NCI-H2196 (cell line): ENCODE measurements around the gene TUSC7.

Source experiments
- DNase-seq: peaks from one replicate; lab custom pipeline; 2025; ENCODE audit not compliant: unreplicated experiment; lab: John Stamatoyannopoulos, UW

The TUSC7 gene

DNA sequence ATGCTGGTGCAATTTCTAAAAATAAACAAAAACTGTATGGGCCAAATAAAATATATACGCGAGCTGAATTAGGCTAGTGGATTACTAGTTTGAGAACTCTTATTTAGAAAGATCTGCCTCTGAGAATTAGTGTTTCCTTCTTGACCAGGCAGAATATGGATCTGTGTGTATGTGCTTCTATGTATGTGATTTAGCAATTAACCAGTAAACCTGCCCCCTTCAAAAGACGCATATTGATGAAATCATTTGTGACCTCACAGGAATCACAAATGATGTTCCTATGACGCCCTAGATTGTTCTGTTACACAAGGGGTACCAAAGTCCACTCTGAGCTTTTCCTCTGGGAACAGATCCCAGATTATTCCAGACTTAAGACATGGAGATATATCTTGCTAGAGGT, at the start of gene TUSC7:
TUSC7 (plus strand) TSS at position 301 of the 400 bp plus-strand sequence.
- DNase-seq: no peak

DNA sequence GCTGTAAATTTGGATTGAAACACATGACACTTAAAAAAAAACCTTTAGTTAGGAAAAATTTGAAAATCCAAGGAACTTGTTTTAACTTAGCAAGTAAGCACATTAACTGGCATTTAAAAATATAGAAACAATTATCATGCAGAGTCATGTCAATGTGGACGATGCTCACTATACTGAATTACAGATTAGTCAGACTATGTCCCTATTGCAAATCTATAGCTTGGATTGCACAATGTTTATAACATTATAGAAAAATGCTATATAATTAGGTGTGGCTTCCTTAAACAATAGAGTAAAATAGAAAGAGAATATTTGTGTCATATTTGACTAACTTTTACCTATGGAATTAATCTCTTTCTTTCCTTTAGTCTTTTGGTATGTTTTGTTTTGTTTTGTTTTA, 48.4 kb upstream of the TUSC7 start:
- no peak for DNase-seq

DNA sequence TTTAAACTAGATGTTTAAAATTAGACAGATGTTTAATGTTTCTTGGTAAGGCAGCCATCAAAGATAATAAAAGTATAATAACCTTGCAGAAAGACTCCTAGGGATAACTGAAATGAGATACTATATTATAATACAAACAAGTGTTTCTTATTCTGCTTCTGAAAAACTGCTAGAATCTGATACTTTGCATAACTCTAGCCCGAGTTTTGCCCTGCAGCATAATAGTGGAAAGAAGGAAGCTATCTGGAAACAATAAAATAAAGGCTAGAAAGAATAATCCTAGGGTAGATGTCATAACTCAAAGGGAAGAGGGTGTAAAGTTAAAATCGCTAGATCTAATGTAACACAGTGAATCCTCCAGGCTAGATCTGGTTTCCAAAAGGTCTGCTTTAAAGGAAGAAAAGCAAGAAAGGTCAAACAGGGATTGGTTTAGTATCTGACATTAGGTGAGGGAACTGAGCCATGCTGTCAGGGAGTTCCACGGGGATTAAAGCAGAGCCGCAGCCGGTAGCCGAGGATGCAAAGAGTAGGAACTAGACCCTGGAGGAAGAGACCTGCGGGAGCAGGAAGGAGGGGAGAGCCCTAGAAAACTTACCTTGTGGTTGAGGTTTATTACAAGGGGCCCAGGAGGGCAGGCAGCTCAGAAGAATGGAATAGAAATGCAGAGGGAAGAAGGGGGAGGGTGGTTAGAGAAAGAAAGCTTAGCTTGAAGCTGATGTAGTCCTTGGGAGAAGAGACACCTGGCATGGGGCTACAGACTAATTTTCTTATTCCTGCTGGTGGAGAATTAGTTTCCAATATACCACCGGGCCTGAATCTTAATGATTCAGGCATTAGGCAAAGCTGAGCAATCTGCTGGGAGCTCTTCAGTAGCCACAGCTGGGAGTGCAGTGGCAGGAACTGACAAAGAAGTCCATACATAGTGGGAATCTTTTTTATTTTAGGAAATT, 46.1 kb upstream of the TUSC7 start:
- DNase-seq: no peak

DNA sequence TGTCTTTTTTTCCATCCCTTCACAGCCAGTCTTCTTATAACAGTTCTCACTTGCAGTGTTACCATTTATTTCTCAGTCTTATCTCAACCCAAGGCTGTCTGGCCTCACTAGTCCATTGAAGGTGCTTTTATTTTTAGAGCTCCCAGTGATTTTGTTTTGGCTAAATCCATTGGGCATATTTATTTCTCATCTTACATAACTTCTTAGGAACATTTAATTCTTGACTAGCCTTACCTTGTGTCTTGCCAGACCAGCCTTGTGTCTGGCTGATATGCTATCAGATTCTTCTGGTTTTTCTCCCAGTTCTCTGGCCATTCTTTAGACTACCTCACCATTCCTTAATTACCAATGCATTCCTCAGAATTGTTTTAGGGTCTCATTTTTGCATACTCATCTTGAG, 42.3 kb upstream of the TUSC7 start:
- no peak for DNase-seq

DNA sequence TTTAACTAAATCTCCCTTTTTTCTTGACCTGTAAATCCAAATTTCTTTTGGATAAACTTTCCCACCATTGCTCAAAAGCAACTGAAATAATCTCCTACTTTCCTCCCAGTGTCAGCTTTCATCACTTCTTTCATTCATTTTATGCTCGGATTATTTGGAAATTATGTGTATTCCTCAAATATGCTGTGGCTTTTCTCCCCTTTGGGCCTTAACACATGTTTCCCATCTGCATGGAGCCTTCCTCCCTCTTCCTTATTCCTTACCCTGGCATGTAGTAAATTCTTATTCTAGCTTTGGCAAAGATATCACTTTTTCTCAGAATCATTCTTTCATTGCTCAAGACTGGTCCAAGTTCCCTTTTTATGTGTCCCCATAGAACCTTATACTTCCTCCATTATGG, 41.8 kb upstream of the TUSC7 start:
- no peak for DNase-seq

DNA sequence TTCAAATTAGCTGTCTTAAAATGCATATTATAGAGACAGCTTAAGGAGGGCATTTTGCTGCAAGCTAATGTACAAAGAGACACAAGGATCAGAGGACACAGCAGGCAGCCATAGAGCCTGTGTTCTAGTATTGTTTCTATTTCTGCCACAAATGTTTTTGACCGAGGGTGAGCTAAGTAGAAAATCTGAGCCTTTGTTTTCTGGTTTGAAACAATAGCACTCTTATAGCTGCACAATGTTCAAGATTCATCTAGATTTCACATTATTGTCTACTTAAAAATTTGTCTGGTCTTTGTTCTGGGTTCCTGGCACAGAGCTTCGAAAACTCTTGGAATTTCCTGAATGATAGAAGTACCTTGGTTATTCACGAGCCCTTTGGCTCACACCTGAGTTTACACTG, 40.0 kb upstream of the TUSC7 start:
- no peak for DNase-seq

DNA sequence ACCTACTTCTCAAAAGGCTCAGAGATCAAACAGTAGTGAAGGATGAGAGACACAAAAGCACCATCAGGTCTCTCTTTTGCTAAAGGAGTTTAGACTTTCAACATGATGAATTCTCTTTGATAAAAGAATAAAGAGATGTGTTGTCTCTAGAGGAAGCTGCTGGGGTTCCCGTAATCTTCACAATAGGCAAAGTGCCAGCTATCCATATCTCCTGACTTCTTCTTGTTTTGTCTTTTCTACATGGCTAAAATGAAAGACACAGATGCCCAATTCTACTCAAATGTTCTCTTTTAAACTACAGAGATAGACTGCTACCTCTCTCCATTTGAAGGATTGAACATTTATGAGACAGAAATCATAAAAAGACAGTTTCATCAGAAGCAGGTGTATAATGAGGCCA, 38.4 kb upstream of the TUSC7 start:
- DNase-seq: no peak

DNA sequence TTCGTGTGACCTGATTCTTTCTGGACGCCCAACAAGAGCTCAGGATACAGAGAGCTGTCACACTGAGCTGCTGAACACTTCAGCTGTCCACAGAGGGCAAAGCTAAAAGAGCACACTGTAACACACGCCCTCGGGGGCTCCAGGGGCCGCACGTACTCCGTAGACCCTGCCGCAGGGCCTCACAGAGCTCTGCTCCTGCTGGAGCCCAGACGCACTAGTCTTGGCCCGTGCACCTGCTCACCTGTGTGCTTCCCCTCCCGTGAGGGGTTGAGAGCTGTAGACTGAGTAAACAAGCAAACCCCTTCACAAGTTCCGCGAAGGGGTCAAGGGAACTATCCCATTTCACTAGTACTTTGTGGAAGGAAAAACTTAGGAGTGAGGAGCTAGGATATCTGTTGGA, 30.7 kb upstream of the TUSC7 start:
- no peak for DNase-seq

DNA sequence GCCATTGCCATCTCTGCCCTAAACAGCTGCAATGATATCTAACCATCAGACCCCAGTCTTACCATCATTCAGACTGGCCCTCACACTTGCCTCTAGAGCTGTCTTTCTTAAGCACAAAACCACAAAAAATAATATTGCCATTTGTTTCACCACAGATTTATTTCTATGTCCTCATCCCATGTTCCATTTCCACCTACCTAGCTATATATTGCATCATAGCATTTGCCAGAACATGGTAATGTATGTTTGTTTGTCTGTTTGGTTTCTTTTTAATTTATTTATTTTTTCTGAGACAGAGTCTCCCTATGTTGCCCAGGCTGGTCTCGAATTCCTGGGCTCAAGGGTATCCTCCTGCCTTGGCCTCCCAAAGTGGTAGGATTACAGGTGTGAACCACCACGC, 18.5 kb upstream of the TUSC7 start:
- no peak for DNase-seq

DNA sequence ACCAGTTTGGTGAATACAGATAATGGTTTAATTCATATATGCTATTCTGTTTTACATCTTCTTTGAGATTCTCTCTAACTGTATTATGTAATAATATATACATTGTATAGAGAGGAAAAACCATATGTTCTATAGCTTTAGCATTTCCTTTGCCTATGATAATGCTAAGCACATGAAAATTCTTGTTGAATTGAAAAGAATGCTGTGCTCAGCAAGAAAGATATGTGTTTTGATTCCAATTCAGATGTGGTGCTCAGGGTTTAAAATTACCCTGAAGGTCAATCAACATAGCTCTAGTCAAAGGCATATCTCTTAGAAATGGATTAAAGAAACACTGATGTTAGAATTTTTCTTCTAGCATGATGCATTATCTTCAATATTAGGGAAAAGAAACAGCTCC, 8.5 kb upstream of the TUSC7 start:
- DNase-seq: no peak

DNA sequence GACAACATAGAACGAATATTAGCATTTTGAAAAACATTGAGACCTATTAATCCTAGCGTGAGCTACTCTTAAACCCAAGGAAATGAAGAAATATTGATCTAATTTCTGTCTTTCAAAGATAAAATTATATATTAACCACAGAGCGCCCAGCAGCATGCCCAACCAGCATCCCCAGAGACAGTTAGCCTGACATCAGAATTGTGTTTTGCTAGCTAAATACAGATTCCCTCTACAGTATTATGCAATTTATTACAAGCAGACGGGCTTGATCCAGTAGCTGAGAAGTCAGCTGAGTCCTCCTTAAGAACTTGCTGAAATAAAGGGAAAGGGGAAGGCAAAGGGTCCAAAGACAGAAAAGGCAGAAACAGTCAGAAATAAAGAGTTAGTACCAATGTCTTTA, 7.2 kb upstream of the TUSC7 start:
- no peak for DNase-seq

DNA sequence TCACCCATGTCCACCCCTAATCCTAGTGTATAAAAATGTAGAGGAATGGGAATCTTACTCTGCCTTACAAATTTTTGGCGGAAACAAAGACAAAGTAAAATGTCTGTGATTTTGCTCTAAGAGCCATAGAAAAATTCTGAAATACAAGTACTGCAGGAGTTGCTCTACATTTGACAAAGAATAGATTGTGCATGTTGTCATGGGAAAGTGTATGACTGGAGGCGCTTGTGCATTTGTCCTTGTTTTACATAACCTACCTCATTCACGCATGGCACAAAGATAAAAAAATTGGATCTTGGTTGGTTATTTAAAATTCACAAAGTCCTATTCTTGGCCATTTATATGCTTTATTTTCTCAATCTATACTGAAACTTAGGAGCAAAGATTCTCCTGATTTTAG, 2.0 kb upstream of the TUSC7 start:
- no peak for DNase-seq

DNA sequence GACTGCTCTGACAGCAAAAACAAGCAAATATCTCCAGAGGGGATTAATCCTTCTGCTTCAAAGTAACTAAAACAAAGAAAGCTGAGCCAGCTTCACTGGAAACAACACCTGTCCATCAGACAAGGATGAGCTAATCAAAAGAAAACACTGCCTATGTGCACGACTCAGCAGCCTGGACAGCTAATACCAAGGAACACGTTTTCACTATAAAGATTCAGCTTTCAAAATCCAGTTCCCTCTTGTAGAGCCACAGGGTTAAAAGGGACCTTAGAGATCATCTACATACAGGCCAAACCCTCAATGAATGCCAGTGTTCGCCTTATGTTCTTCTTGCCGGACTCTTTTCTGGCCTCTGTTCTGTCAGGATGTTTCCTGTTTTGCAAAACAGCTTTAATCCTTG, 6.9 kb downstream of the TUSC7 start:
- DNase-seq: no peak

DNA sequence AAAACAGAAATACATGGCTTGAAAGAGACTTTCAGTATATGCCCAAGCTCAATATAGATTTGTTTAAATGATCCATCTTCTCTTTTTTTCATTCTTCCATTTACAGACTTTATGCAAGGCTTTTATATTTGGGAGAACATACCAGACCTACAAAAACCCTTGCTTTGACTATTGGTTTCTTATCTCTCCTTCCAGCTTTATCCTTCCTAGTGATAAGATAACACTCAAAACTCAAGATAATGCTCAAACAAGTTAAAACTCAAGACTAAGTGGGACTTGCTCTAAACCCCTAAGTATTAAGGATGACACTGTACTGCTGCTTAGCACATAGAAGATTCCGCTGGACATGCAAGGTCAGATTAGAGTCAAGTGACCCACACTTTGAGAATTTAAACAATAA, 8.0 kb downstream of the TUSC7 start:
- no peak for DNase-seq

DNA sequence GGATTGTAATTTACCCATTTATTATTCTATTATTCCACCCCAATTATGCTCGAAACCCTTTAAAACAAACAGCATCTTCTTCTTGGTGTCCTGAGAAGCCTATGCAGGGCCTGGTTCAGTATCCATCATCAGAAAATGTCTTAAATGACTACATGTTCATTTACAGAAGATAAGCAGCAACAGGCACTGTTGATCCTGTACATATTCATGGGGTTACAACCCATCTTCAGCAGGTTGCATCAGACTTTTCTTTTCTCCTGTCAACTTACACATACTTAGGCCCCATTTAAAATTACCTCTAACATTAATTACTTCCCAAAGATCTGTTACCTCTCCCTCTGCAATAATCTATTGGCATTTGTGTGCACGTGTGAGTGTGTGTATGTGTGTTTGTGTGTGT, 18.9 kb downstream of the TUSC7 start:
- no peak for DNase-seq

DNA sequence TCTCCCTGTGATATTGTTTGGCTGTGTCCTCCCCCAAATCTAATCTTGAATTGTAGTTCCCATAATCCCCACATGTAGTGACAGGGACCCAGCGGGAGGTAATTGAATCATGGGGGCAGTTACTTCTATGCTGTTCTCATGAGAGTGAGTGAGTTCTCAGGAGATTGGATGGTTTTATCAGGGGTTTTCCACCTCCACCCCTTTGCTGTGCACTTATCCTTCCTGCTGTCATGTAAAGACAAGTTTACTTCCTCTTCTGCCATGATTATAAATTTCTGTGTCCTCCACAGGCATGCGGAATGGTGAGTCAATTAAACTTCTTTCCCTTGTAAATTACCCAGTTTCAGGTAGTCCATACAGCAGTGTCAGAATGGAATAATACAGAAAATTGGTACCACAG, 24.7 kb downstream of the TUSC7 start:
- DNase-seq: no peak

DNA sequence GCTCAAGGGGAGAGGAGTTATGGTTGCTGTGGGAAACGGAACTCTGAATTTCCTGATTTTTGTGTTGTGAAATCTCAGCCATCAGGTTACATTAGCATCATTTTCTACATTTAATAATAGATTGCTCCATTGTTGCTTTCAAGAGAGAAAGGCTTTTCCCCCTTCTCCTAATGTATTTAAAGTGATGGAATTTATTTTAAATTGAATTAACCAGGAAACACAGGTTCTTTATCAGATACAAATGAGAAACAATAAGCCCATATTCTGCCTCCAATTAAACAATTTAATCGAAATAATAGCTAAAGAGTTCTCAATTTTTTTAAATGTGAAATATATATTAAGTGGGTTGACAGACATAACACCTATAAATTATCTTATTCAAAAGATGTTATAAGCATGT, 30.1 kb downstream of the TUSC7 start:
- DNase-seq: no peak

DNA sequence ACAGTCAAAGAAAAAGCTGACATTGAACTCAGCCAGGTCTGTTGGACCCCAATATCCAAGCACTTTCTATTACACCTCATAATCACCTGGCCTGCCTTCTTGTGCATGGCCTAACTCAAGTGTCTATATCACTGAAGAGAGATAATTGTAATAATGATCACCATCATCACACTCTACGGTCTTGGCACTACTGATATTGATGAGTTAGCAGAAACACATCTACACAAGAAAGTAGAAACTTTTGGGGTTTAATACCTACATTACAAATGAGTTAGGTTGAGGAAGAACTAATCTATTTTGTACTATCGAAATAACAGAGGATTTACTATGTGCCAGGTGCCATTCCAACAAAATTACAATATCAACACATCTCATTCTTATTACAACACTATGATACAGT, 30.7 kb downstream of the TUSC7 start:
- DNase-seq: no peak

DNA sequence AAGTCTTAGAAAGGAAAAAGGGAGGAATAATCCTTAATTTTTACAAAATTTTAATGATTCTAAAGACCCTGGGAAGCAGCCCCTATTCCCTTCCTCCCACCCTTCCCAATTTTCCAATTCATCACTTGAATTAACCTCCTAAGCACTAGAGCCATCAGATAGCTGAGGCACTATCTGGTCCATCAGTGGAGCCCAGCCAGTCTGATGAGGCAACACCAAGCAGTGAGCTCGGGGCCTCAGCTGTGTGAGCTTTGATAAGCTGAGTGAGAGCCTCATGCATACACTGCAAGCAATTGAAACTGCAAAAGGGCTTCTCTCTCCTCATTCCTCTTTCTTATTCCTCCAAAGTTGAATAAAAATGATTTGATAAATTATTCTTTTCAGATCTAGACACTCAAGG, 31.9 kb downstream of the TUSC7 start:
- DNase-seq: no peak

DNA sequence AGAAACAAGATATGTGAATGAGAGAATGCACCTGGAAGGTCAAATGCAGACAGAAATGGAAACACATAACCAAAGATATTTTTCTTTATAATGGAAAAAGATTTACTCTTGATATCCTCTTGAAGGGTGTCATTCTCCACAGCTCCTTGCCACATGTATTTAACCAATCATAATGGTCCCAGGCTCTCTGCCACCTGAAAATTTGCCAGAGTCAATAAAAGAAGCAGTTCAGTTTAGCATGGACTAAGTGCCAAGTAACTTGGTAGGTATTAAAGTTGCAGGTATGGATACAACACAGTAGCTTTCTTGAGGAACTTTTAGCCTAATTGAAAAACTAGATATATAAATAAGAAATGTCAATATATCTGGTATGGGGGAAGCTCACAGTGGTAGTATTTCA, 33.5 kb downstream of the TUSC7 start:
- DNase-seq: peak; percentile 11

DNA sequence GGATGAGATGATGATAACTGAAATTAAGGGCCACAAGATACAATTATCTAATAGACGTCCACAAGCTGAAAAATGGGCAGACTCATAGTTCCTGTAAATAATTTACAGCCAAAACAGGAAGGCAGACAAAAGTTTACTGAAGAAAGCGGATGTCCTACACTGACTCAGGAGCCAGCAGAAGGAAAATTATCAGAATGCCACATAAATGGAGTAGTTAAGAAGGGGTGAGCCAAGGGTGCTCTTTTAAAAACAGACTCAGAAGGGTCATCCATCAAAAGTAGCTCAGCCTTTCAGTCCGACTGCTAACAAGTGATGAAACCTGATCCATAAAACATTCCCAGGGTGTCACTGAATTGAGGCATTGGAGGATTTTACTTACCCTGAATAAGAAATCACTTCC, 39.8 kb downstream of the TUSC7 start:
- DNase-seq: no peak

DNA sequence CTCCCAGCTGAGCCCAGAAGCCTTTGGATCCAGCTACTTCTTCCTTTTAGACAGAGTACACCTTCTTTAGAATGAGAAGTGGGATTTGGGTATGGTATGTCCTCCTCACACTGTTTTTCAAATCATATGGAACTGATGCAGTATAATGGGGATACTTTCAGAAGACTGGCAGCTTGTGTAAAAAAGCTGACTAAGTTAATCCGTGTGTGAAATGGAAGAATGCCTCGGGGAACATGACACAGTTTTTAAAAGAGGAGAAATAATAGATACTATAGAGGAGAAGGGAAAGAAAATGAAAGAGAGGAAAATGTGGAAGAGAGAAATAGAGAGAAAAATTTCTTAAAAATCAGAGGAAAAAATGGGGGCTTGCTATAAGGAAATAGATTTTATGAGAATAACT, 47.7 kb downstream of the TUSC7 start:
- DNase-seq: no peak

DNA sequence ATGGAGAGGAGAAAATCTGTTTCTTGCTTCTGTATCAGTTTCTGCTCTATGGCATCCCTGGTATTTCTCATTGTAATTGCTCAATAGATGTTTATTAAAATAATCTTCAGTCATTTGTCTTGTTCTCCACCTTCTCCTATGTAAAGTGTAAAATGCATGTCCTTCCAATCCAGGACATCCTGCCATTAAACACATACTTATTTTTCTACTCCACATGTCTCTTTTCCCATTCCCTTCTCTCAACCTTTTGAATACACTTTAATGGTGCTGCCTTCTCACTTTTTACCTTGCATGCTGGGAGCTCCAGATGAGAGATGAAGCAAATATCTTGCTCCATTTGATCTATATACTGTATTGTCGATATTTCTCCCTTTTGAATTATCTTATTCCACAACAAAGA, 49.7 kb downstream of the TUSC7 start:
- no peak for DNase-seq
